ENCODE results near the gene FPGS.

Gene FPGS

GRCh38 chr9:127809540-127810377 is 7.1 kb downstream of the FPGS start:
- Histone ChIP-seq H3K27ac (ENCODE audit: low read length) (no peak overlapping the region), H3K9ac (ENCODE audit: low read depth, low read length) (peak overlapping the region; percentile 32; the same call in 1 of the 2 replicates)

DNA sequence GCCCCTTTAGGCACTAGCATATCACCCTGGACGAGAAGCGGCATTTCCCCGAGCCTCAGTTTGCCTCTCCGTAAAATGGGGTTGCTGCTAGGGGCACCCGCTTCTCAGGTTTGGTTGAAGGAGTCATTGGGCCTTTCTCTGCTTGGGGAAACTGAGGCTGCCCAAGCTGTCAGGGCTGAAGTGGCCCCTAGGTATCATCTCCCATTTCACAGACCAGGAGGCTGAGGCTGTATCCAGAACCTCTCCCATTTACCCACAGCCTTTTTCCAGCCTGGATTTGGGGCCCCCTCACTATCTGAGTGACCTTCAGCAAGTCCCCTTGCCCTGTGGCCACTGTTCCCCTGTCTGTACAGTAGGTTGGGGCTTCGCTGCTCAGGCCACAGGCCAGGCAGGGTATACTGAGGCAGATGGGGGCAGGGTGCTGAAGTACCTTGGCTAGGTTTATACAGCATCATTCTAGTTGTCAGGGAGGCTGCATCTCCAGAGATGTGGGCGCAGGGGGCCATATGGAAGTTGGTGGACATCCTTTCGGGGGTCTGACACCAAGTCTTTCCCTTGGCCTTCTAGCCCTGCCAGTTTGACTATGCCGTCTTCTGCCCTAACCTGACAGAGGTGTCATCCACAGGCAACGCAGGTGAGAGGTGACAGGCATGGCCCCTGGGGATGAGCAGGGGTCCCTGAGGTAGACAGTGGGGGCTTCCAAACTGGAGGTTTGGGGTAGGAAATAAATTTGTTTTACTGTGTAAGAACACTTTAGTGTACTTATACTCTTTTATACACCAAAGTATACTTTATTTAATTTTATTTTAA is 7.9 kb downstream of the FPGS start:
- H3K36me3 ChIP-seq (ENCODE audit: insufficient read depth, low read depth, low read length): peaks cover 60% of the 10 kb centered on the region
- no peak overlapping the region for H3K9ac ChIP-seq (ENCODE audit: low read depth, low read length)
- no peaks in the 10 kb centered on the region for H3K27me3 ChIP-seq (ENCODE audit: insufficient read depth, low read length)
- peak overlapping the region; percentile 36; the same call in 1 of the 2 replicates for H3K4me3 ChIP-seq (ENCODE audit: low read length)
- H3K4me1 ChIP-seq (ENCODE audit: insufficient read depth, low read length): peaks cover 4% of the 10 kb centered on the region; the same call in 1 of the 2 replicates
- H3K9me3 ChIP-seq (ENCODE audit: insufficient read depth, low read depth, low read length): no peaks in the 10 kb centered on the region
- no peak overlapping the region for H3K27ac ChIP-seq (ENCODE audit: low read length)

More at GRCh38 chr9:127809540-127810377, 7.1 kb downstream of the FPGS start:
- peaks cover 4% of the 10 kb centered on the region; the same call in 1 of the 2 replicates for H3K4me1 ChIP-seq (ENCODE audit: insufficient read depth, low read length)
- H3K4me3 ChIP-seq (ENCODE audit: low read length): peak overlapping the region; percentile 51; the same call in 1 of the 2 replicates
- no peaks in the 10 kb centered on the region for H3K9me3 ChIP-seq (ENCODE audit: insufficient read depth, low read depth, low read length)
- H3K27me3 ChIP-seq (ENCODE audit: insufficient read depth, low read length): no peaks in the 10 kb centered on the region
- peaks cover 59% of the 10 kb centered on the region for H3K36me3 ChIP-seq (ENCODE audit: insufficient read depth, low read depth, low read length)

DNA sequence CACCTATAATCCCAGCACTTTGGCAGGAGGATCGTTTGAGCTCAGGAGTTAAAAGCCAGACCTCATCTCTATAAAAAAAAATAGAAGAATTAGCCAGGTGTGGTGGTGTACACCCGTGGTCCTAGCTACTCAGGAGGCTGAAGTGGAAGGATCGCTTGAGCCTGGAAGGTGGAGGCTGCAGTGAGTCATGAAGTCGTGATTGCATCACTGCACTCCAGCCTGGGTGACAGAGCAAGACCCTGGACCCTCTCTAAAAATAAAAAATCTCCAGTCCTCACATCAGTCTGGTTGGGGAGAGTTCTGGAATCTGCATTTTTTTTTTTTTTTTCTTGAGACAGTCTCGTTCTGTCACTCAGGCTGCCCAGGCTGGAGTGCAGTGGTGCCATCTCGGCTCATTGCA is 9.3 kb downstream of the FPGS start:
- no peak overlapping the region for H3K27ac ChIP-seq (ENCODE audit: low read length)
- H3K9me3 ChIP-seq (ENCODE audit: insufficient read depth, low read depth, low read length): no peaks in the 10 kb centered on the region
- no peak overlapping the region for H3K9ac ChIP-seq (ENCODE audit: low read depth, low read length)
- H3K4me3 ChIP-seq (ENCODE audit: low read length): no peak overlapping the region
- H3K4me1 ChIP-seq (ENCODE audit: insufficient read depth, low read length): peaks cover 4% of the 10 kb centered on the region; the same call in 1 of the 2 replicates
- H3K36me3 ChIP-seq (ENCODE audit: insufficient read depth, low read depth, low read length): peaks cover 48% of the 10 kb centered on the region
- no peaks in the 10 kb centered on the region for H3K27me3 ChIP-seq (ENCODE audit: insufficient read depth, low read length)

DNA sequence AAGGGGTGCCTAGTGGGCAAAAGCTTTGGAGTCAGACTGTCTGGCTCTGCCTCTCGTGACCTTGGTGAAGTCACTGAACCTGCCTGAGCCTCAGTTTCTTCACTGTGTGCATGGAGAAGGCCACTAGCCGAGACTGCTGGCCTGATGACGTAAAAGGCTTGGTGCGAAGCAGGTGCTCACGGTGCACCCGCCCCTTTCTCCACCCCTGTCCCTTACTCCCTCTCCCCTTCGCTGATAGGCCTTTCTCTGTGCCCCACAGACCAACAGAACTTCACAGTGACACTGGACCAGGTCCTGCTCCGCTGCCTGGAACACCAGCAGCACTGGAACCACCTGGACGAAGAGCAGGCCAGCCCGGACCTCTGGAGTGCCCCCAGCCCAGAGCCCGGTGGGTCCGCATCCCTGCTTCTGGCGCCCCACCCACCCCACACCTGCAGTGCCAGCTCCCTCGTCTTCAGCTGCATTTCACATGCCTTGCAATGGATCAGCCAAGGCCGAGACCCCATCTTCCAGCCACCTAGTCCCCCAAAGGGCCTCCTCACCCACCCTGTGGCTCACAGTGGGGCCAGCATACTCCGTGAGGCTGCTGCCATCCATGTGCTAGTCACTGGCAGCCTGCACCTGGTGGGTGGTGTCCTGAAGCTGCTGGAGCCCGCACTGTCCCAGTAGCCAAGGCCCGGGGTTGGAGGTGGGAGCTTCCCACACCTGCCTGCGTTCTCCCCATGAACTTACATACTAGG is 10.4 kb downstream of the FPGS start:
- Histone ChIP-seq H3K4me3 (ENCODE audit: low read length) (no peak overlapping the region), H3K4me1 (ENCODE audit: insufficient read depth, low read length) (peaks cover 4% of the 10 kb centered on the region; the same call in 1 of the 2 replicates), H3K9me3 (ENCODE audit: insufficient read depth, low read depth, low read length) (no peaks in the 10 kb centered on the region), H3K9ac (ENCODE audit: low read depth, low read length) (no peak overlapping the region), H3K27me3 (ENCODE audit: insufficient read depth, low read length) (no peaks in the 10 kb centered on the region), H3K36me3 (ENCODE audit: insufficient read depth, low read depth, low read length) (peaks cover 39% of the 10 kb centered on the region), H3K27ac (ENCODE audit: low read length) (no peak overlapping the region)

DNA sequence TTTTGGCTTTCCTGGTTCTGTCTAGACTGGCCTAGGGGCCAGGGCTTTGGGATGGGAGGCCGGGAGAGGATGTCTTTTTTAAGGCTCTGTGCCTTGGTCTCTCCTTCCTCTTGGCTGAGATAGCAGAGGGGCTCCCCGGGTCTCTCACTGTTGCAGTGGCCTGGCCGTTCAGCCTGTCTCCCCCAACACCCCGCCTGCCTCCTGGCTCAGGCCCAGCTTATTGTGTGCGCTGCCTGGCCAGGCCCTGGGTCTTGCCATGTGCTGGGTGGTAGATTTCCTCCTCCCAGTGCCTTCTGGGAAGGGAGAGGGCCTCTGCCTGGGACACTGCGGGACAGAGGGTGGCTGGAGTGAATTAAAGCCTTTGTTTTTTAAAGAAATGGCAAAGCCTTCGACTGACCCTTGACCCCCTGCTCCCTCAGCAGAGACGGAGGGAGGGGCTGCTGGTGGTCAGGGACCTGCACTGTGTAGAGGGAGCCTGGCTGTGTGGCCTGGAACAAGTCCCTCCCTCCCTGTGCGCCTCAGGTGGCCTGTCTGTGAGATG is 11.1 kb downstream of the FPGS start:
- Histone ChIP-seq H3K4me1 (ENCODE audit: insufficient read depth, low read length) (peaks cover 4% of the 10 kb centered on the region; the same call in 1 of the 2 replicates), H3K9me3 (ENCODE audit: insufficient read depth, low read depth, low read length) (no peaks in the 10 kb centered on the region), H3K4me3 (ENCODE audit: low read length) (no peak overlapping the region), H3K27me3 (ENCODE audit: insufficient read depth, low read length) (no peaks in the 10 kb centered on the region), H3K36me3 (ENCODE audit: insufficient read depth, low read depth, low read length) (peaks cover 34% of the 10 kb centered on the region), H3K9ac (ENCODE audit: low read depth, low read length) (no peak overlapping the region), H3K27ac (ENCODE audit: low read length) (no peak overlapping the region)

GRCh38 chr9:127814619-127815511 is 12.2 kb downstream of the FPGS start:
- H3K9me3 ChIP-seq (ENCODE audit: insufficient read depth, low read depth, low read length): no peaks in the 10 kb centered on the region
- no peaks in the 10 kb centered on the region for H3K4me1 ChIP-seq (ENCODE audit: insufficient read depth, low read length)
- H3K27ac ChIP-seq (ENCODE audit: low read length): no peak overlapping the region
- H3K36me3 ChIP-seq (ENCODE audit: insufficient read depth, low read depth, low read length): peaks cover 30% of the 10 kb centered on the region
- H3K4me3 ChIP-seq (ENCODE audit: low read length): no peak overlapping the region
- H3K27me3 ChIP-seq (ENCODE audit: insufficient read depth, low read length): no peaks in the 10 kb centered on the region
- H3K9ac ChIP-seq (ENCODE audit: low read depth, low read length): no peak overlapping the region

- H3K27me3 ChIP-seq (ENCODE audit: insufficient read depth, low read length): no peaks in the 10 kb centered on the region
- no peaks in the 10 kb centered on the region for H3K4me1 ChIP-seq (ENCODE audit: insufficient read depth, low read length)
- H3K27ac ChIP-seq (ENCODE audit: low read length): no peak overlapping the region
- H3K4me3 ChIP-seq (ENCODE audit: low read length): no peak overlapping the region
- no peak overlapping the region for H3K9ac ChIP-seq (ENCODE audit: low read depth, low read length)
- peaks cover 30% of the 10 kb centered on the region for H3K36me3 ChIP-seq (ENCODE audit: insufficient read depth, low read depth, low read length)
- H3K9me3 ChIP-seq (ENCODE audit: insufficient read depth, low read depth, low read length): no peaks in the 10 kb centered on the region
Observed at GRCh38 chr9:127815512-127816361, 13.1 kb downstream of the FPGS start.

- Histone ChIP-seq H3K9me3 (ENCODE audit: insufficient read depth, low read depth, low read length) (no peaks in the 10 kb centered on the region), H3K4me3 (ENCODE audit: low read length) (no peak overlapping the region), H3K27me3 (ENCODE audit: insufficient read depth, low read length) (no peaks in the 10 kb centered on the region), H3K4me1 (ENCODE audit: insufficient read depth, low read length) (no peaks in the 10 kb centered on the region), H3K27ac (ENCODE audit: low read length) (no peak overlapping the region), H3K36me3 (ENCODE audit: insufficient read depth, low read depth, low read length) (peaks cover 30% of the 10 kb centered on the region), H3K9ac (ENCODE audit: low read depth, low read length) (no peak overlapping the region)
Observed at GRCh38 chr9:127816362-127816725, 13.7 kb downstream of the FPGS start.

DNA sequence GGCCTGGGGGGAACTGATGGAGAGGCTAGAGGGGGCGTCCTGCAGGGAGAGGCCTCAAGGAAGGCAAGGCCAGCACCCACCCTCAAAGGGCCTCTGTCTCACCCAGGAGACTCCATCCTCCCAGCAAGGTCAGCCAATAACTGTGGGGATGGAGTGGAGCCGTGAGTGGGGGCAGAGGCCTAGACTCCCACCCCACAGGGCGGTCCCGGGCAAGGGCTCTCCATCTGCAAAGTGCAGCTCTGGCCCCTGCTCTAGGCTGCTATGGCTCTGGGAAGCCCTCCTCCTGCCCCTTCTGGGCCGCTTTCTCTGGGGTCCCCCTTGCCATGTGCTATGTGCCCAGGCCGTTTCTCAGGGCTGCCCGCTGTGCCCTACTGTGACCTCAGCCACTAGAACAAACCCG is 14.0 kb downstream of the FPGS start:
- Histone ChIP-seq H3K4me3 (ENCODE audit: low read length) (no peak overlapping the region), H3K27me3 (ENCODE audit: insufficient read depth, low read length) (no peaks in the 10 kb centered on the region), H3K4me1 (ENCODE audit: insufficient read depth, low read length) (no peaks in the 10 kb centered on the region), H3K36me3 (ENCODE audit: insufficient read depth, low read depth, low read length) (peaks cover 27% of the 10 kb centered on the region), H3K9me3 (ENCODE audit: insufficient read depth, low read depth, low read length) (no peaks in the 10 kb centered on the region), H3K9ac (ENCODE audit: low read depth, low read length) (no peak overlapping the region), H3K27ac (ENCODE audit: low read length) (no peak overlapping the region)

DNA sequence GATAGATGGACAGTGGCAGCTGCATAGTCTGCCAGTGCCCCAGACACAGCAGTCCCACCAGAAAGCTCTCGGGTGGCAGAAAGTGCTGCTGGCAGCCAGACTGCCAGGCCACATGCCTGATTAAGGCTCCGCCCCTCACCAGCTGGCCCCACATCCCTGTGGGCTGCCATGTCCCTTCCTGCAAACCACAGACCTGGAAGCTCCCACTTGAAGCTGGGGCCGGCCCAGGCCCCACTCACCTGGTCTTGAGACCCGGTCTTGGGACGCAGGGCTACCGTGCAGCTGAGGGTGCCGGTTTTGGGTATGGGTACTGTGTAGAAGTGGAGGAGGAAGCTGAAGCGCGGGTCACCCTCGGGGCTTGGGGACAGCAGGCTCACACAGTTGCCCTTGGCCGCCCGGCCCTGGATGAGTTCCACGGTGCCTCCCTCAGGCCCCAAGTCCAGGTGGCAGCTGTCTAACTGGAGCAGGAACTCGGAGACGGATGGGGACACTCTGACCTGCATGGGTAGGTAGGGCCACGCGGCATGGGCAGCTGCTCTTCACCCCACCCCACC is 15.3 kb downstream of the FPGS start:
- H3K4me3 ChIP-seq (ENCODE audit: low read length): no peak overlapping the region
- H3K9me3 ChIP-seq (ENCODE audit: insufficient read depth, low read depth, low read length): no peaks in the 10 kb centered on the region
- no peak overlapping the region for H3K9ac ChIP-seq (ENCODE audit: low read depth, low read length)
- no peaks in the 10 kb centered on the region for H3K4me1 ChIP-seq (ENCODE audit: insufficient read depth, low read length)
- H3K27me3 ChIP-seq (ENCODE audit: insufficient read depth, low read length): no peaks in the 10 kb centered on the region
- H3K36me3 ChIP-seq (ENCODE audit: insufficient read depth, low read depth, low read length): peaks cover 15% of the 10 kb centered on the region
- no peak overlapping the region for H3K27ac ChIP-seq (ENCODE audit: low read length)
